Measurements from ENCODE around the gene TAAR5.

Gene TAAR5

DNA sequence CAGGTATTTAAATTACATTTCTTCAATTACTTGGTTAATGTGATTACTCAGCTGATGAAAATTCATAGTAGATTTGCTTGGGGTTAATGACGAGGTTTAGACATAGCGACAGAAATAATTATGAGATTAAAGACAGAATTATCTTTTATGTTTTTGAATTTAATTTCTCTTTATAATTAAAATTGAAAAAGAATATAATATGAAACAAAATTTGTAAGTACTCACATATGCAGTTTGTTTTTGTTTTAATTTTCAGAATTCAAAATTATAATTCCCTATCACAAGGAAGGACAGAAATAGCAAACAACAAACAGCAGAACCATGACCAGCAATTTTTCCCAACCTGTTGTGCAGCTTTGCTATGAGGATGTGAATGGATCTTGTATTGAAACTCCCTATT lies 37.2 kb downstream of the TAAR5 start, which contains the start of gene TAAR8:
Gene TAAR8 (plus strand): TSS at position 301 of the 400 bp plus-strand sequence. CDS start 21 bp downstream, at position 322.
- no peak for DNase-seq (ENCODE audit: low read depth in 1 of 2, low spot score in 1 of 2)
- Histone ChIP-seq H3K4me3 (replicated peaks; ENCODE audit: insufficient read depth, low read length) (no peak within 1 kb of the TSS), H3K27ac (replicated peaks) (no peak within 1 kb of the TSS), H3K27me3 (ENCODE audit: insufficient read depth, poor library complexity, severe bottlenecking) (no peaks in the 10 kb centered on the region)
- TF ChIP-seq SPI1 (IDR thresholded peaks at IDR 0.05; ENCODE audit: borderline replicate concordance, low read depth) (no peak), POLR2AphosphoS5 (IDR thresholded peaks at IDR 0.05; ENCODE audit: low read depth) (no peak), GABPA (IDR thresholded peaks at IDR 0.05; ENCODE audit: low read depth) (no peak), CTCF (IDR thresholded peaks at IDR 0.05; ENCODE audit: insufficient read depth, low read length) (no peak)
- TF ChIP-seq, protein P1, sequence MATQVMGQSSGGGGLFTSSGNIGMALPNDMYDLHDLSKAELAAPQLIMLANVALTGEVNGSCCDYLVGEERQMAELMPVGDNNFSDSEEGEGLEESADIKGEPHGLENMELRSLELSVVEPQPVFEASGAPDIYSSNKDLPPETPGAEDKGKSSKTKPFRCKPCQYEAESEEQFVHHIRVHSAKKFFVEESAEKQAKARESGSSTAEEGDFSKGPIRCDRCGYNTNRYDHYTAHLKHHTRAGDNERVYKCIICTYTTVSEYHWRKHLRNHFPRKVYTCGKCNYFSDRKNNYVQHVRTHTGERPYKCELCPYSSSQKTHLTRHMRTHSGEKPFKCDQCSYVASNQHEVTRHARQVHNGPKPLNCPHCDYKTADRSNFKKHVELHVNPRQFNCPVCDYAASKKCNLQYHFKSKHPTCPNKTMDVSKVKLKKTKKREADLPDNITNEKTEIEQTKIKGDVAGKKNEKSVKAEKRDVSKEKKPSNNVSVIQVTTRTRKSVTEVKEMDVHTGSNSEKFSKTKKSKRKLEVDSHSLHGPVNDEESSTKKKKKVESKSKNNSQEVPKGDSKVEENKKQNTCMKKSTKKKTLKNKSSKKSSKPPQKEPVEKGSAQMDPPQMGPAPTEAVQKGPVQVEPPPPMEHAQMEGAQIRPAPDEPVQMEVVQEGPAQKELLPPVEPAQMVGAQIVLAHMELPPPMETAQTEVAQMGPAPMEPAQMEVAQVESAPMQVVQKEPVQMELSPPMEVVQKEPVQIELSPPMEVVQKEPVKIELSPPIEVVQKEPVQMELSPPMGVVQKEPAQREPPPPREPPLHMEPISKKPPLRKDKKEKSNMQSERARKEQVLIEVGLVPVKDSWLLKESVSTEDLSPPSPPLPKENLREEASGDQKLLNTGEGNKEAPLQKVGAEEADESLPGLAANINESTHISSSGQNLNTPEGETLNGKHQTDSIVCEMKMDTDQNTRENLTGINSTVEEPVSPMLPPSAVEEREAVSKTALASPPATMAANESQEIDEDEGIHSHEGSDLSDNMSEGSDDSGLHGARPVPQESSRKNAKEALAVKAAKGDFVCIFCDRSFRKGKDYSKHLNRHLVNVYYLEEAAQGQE (IDR thresholded peaks at IDR 0.05; ENCODE audit: insufficient replicate concordance, low read depth), result no peak

GRCh38 chr6:132551214-132551613 lies 38.3 kb downstream of the TAAR5 start:
- Histone ChIP-seq H3K27me3 (ENCODE audit: insufficient read depth, poor library complexity, severe bottlenecking) (no peaks in the 10 kb centered on the region), H3K4me3 (replicated peaks; ENCODE audit: insufficient read depth, low read length) (no peak overlapping the region), H3K27ac (replicated peaks) (no peak overlapping the region)
- DNase-seq (ENCODE audit: low read depth in 1 of 2, low spot score in 1 of 2), result no peak
- no peak for TF ChIP-seq CTCF (IDR thresholded peaks at IDR 0.05; ENCODE audit: insufficient read depth, low read length)
- TF ChIP-seq POLR2AphosphoS5 (IDR thresholded peaks at IDR 0.05; ENCODE audit: low read depth), result no peak
- no peak for TF ChIP-seq GABPA (IDR thresholded peaks at IDR 0.05; ENCODE audit: low read depth)
- TF ChIP-seq, protein P1 (IDR thresholded peaks at IDR 0.05; ENCODE audit: insufficient replicate concordance, low read depth), result no peak
- no peak for TF ChIP-seq SPI1 (IDR thresholded peaks at IDR 0.05; ENCODE audit: borderline replicate concordance, low read depth)

DNA sequence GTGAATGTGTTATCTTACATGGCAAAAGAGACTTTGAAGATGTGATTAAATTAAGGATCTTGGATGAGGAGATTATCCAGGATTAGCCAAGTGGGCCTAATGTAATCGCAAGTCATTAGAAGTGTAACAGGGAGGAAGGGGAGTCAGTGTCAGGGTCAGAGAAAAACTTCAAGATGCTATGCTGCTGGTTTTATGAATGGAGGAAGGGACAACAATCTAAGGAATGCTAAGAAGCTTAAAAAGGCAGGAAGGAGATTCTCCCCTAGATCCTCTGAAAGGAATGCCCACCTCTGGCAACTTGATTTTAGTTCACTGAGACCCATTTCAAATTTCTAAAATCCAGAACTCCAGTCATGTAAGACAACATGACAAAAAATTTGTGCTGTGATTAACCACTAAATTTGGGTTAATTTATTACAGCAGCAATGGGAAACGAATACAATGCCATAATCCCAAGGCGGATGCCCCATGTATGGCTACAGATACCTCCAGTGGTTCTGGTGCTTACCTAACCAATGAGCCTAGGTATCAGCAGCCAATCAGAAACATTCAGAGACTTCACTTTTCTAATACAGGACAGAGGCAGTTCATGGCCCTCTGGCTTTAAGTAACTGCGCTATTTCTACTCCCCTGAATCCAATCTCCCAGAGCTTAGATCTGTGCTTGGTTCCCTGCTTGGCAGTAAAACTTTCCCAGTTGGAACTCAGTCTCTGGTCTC lies 40.6 kb downstream of the TAAR5 start:
- no peak for TF ChIP-seq GABPA (IDR thresholded peaks at IDR 0.05; ENCODE audit: low read depth)
- TF ChIP-seq, protein P1 (IDR thresholded peaks at IDR 0.05; ENCODE audit: insufficient replicate concordance, low read depth), result no peak
- no peak for TF ChIP-seq POLR2AphosphoS5 (IDR thresholded peaks at IDR 0.05; ENCODE audit: low read depth)
- TF ChIP-seq CTCF (IDR thresholded peaks at IDR 0.05; ENCODE audit: insufficient read depth, low read length), result no peak
- no peak for TF ChIP-seq SPI1 (IDR thresholded peaks at IDR 0.05; ENCODE audit: borderline replicate concordance, low read depth)
- no peak for DNase-seq (ENCODE audit: low read depth in 1 of 2, low spot score in 1 of 2)
- Histone ChIP-seq H3K27me3 (ENCODE audit: insufficient read depth, poor library complexity, severe bottlenecking) (no peaks in the 10 kb centered on the region), H3K27ac (replicated peaks) (no peak overlapping the region), H3K4me3 (replicated peaks; ENCODE audit: insufficient read depth, low read length) (no peak overlapping the region)

Data from HL-60 (cell line).